Measurements from ENCODE around the gene ALG3.

GRCh38 chr3:184295771-184296170, 47.0 kb upstream of the ALG3 start:
- TF ChIP-seq POLR2AphosphoS5 (IDR thresholded peaks at IDR 0.05) (no peak), CTCF (IDR thresholded peaks at IDR 0.05) (no peak), POLR2A (IDR thresholded peaks at IDR 0.05) (no peak), EP300 (IDR thresholded peaks at IDR 0.05) (no peak)
